Measurements from ENCODE around the gene BMAL1.
"Not testable (repeated sequence)": the region's sequence is repeated elsewhere in the genome, so short reads cannot be mapped to it uniquely, and the experiment has no call there.

Gene BMAL1

DNA sequence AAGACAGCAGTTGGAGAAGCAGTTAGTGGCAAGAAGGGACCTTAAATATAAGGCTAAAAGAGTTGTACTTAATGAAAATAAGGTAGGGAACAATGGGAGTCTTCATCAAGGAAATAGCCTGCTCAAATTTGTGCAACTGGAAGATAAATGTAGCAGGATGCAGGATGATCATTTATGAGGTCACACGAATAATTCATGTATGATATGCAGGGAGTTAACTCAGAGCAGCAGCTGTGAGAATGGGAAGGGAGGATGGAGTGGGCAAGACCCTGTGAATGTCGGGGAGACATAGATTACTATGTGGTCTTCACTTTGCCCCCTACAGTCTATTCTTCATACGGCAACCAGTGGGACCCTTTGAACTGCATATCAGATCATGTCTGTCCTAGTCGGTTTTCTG lies 25.2 kb upstream of the BMAL1 start:
- no peaks in the 10 kb centered on the region for H3K36me3 Mint-ChIP-seq (ENCODE audit: low read depth)
- H3K27me3 Mint-ChIP-seq, result peaks cover 3% of the 10 kb centered on the region
- no peak overlapping the region for H3K4me3 Mint-ChIP-seq
- no peaks in the 10 kb centered on the region for H3K4me1 Mint-ChIP-seq (ENCODE audit: low read depth)
- H3K27ac Mint-ChIP-seq, result no peak overlapping the region
- no peaks in the 10 kb centered on the region for H3K9me3 Mint-ChIP-seq

DNA sequence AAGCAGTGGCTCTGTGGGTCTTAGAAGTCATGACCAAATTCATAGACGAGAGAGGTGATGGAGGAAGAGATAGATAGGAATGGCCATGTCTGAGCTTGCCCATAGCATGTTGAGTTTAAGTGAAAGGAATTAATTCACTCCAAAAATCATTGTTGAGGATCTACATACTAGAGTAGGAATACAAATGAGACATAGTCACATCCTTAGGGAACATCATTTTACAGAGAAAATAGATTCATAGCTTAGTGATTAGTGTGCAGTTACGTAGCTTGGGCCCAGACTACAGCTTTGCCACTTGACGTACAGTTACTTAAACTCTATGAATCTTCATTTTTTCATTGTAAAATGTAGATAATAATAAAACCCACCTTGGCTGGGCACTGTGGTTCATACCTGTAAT lies 21.4 kb upstream of the BMAL1 start:
- H3K4me1 Mint-ChIP-seq (ENCODE audit: low read depth), result peaks cover 4% of the 10 kb centered on the region
- H3K9me3 Mint-ChIP-seq, result no peaks in the 10 kb centered on the region
- H3K27ac Mint-ChIP-seq, result no peak overlapping the region
- no peak overlapping the region for H3K4me3 Mint-ChIP-seq
- H3K36me3 Mint-ChIP-seq (ENCODE audit: low read depth), result no peaks in the 10 kb centered on the region
- H3K27me3 Mint-ChIP-seq, result no peaks in the 10 kb centered on the region

GRCh38 chr11:13258061-13258460 lies 19.5 kb upstream of the BMAL1 start:
- not testable (repeated sequence) for H3K9me3 Mint-ChIP-seq; H3K27me3 Mint-ChIP-seq; H3K4me3 Mint-ChIP-seq; H3K36me3 Mint-ChIP-seq (ENCODE audit: low read depth); H3K4me1 Mint-ChIP-seq (ENCODE audit: low read depth); H3K27ac Mint-ChIP-seq

GRCh38 chr11:13258855-13259254 lies 18.7 kb upstream of the BMAL1 start:
- no peaks in the 10 kb centered on the region for H3K36me3 Mint-ChIP-seq (ENCODE audit: low read depth)
- peaks cover 4% of the 10 kb centered on the region for H3K4me1 Mint-ChIP-seq (ENCODE audit: low read depth)
- no peaks in the 10 kb centered on the region for H3K9me3 Mint-ChIP-seq
- H3K27me3 Mint-ChIP-seq, result peaks cover 3% of the 10 kb centered on the region
- H3K4me3 Mint-ChIP-seq, result no peak overlapping the region
- no peak overlapping the region for H3K27ac Mint-ChIP-seq

- H3K4me3 Mint-ChIP-seq, result no peak overlapping the region
- H3K9me3 Mint-ChIP-seq, result no peaks in the 10 kb centered on the region
- no peaks in the 10 kb centered on the region for H3K36me3 Mint-ChIP-seq (ENCODE audit: low read depth)
- peaks cover 4% of the 10 kb centered on the region for H3K4me1 Mint-ChIP-seq (ENCODE audit: low read depth)
- no peak overlapping the region for H3K27ac Mint-ChIP-seq
- H3K27me3 Mint-ChIP-seq, result peaks cover 3% of the 10 kb centered on the region
Measured at GRCh38 chr11:13259374-13259773, 18.2 kb upstream of the BMAL1 start.

DNA sequence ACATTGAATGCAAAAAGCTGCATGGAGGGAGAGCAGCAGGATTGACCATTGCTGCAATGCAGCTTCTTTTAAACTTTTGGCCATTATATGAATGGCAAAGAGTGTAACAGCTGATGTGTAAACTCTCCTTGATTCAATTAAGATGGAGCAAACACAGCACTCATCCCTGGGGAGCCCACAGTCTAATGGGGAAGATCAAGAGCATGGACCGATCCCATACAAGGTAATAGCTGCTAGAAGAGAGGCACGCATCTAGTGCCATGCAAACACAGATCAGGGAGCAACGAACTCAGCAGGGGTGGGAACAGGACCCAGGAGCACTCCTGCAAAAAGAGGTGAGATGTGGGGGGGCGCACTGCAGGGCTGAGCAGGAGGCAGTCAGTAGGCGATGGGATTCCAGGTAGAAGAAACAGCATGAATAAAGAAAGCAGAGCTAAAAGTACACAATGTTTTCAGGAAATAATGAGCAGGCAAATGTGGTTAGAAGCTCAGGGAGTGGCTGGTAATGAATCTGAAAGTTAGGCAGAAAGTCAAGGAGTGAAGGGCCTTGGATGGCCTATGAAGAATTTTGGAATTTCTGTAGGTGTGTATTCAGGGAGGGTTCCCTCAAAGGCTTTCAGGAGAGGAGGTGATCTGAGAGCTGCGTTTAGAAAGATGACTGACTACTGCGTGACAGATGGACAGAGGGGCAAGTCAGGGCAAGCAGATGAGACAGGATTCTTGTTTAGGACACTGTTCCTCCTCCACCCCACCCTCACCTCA lies 17.2 kb upstream of the BMAL1 start:
- H3K27me3 Mint-ChIP-seq, result peaks cover 12% of the 10 kb centered on the region
- H3K36me3 Mint-ChIP-seq (ENCODE audit: low read depth), result no peaks in the 10 kb centered on the region
- no peak overlapping the region for H3K4me3 Mint-ChIP-seq
- no peaks in the 10 kb centered on the region for H3K9me3 Mint-ChIP-seq
- no peak overlapping the region for H3K27ac Mint-ChIP-seq
- H3K4me1 Mint-ChIP-seq (ENCODE audit: low read depth), result peaks cover 4% of the 10 kb centered on the region

GRCh38 chr11:13260963-13261588 lies 16.5 kb upstream of the BMAL1 start:
- H3K4me3 Mint-ChIP-seq, result no peak overlapping the region
- H3K27me3 Mint-ChIP-seq, result peaks cover 13% of the 10 kb centered on the region
- H3K4me1 Mint-ChIP-seq (ENCODE audit: low read depth), result peaks cover 4% of the 10 kb centered on the region
- no peaks in the 10 kb centered on the region for H3K9me3 Mint-ChIP-seq
- no peak overlapping the region for H3K27ac Mint-ChIP-seq
- no peaks in the 10 kb centered on the region for H3K36me3 Mint-ChIP-seq (ENCODE audit: low read depth)

GRCh38 chr11:13261591-13262061 lies 16.0 kb upstream of the BMAL1 start:
- no peak overlapping the region for H3K4me3 Mint-ChIP-seq
- H3K36me3 Mint-ChIP-seq (ENCODE audit: low read depth), result no peaks in the 10 kb centered on the region
- H3K27ac Mint-ChIP-seq, result no peak overlapping the region
- H3K27me3 Mint-ChIP-seq, result peaks cover 13% of the 10 kb centered on the region
- H3K4me1 Mint-ChIP-seq (ENCODE audit: low read depth), result peaks cover 4% of the 10 kb centered on the region
- no peaks in the 10 kb centered on the region for H3K9me3 Mint-ChIP-seq

DNA sequence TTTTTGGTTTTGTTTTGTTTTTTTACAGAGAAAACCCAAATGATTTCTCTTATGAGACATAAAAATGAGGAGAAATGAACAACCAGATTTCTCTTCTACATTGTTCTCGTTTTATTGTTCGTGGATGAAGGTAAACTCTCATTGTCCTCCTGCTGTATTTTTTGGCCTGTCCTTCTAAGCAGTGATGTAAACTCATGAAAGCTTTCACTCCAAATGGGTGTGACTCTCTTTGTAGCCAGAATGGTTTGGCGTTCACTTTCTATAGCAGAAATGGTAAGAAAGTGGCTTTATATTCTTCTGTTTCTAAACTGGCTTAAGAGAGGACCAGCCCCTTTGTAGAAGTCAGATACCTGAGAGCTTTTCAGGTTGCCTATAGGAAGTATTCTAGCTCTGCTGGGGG lies 15.5 kb upstream of the BMAL1 start:
- peaks cover 4% of the 10 kb centered on the region for H3K4me1 Mint-ChIP-seq (ENCODE audit: low read depth)
- H3K36me3 Mint-ChIP-seq (ENCODE audit: low read depth), result no peaks in the 10 kb centered on the region
- H3K27ac Mint-ChIP-seq, result no peak overlapping the region
- peaks cover 13% of the 10 kb centered on the region for H3K27me3 Mint-ChIP-seq
- no peak overlapping the region for H3K4me3 Mint-ChIP-seq
- H3K9me3 Mint-ChIP-seq, result no peaks in the 10 kb centered on the region

GRCh38 chr11:13268791-13269190 lies 8.8 kb upstream of the BMAL1 start:
- Mint-ChIP-seq H3K27ac (no peak overlapping the region), H3K27me3 (peaks cover 35% of the 10 kb centered on the region), H3K4me3 (no peak overlapping the region)

DNA sequence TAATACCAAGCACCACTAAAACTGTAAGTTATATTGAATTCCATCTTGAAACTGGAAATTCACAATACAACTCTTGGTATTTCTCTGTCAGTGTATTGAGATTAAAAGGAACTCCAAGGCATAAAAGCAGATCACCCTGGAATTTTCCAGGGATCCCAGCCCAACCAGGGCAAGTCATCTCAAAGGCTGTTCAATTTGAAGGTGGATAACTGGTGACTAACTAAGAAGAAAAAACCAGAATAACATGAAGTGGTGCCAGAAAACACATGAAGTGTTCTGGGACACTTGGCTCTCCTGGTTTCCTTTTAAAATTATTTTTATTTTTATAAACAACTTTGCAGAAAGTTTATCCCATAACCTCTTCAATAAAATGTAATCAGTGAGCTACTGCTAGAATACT lies 7.8 kb upstream of the BMAL1 start:
- H3K36me3 Mint-ChIP-seq (ENCODE audit: low read depth), result no peaks in the 10 kb centered on the region
- no peaks in the 10 kb centered on the region for H3K4me1 Mint-ChIP-seq (ENCODE audit: low read depth)
- no peak overlapping the region for H3K27ac Mint-ChIP-seq
- peaks cover 40% of the 10 kb centered on the region for H3K27me3 Mint-ChIP-seq
- no peaks in the 10 kb centered on the region for H3K9me3 Mint-ChIP-seq
- no peak overlapping the region for H3K4me3 Mint-ChIP-seq

More at GRCh38 chr11:13268791-13269190, 8.8 kb upstream of the BMAL1 start:
- H3K36me3 Mint-ChIP-seq (ENCODE audit: low read depth), result no peaks in the 10 kb centered on the region
- no peaks in the 10 kb centered on the region for H3K9me3 Mint-ChIP-seq
- no peaks in the 10 kb centered on the region for H3K4me1 Mint-ChIP-seq (ENCODE audit: low read depth)

DNA sequence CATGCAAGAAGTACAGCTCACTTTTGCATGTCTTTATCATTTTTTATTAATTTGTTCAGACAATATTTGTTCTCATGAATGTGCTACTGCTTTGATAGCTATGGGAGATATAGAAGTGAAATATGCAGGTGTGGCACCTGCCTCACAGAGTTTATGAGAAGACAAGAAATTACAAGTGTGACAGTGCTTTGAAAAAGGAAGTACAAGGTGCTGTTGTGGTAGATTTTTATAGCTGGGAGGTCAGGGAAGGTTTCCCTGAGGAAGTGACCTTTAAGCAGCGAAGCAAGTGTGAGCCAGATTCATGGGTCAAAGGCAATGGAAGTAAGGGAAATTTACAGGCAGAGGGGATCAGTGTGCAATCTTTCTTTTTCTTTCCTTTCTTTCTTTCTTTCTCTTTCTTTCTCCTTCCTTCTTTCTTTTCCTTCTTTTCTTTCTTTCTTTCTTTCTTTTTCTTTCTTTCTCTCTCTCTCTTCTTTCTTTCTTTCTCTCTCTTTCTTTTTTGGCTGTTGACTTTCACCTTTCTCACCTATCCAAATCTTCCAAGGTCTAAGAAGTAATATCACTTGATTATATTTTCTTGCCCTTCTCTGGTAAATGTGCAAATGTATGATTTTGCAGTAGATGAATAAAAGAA lies 6.4 kb upstream of the BMAL1 start:
- H3K4me3 Mint-ChIP-seq, result no peak overlapping the region

GRCh38 chr11:13276454-13276831 lies 1.1 kb upstream of the BMAL1 start:
- Mint-ChIP-seq H3K27ac (peak overlapping the region; percentile 85), H3K36me3 (ENCODE audit: low read depth) (no peaks in the 10 kb centered on the region), H3K4me3 (peak overlapping the region; percentile 92), H3K27me3 (peaks cover 28% of the 10 kb centered on the region), H3K9me3 (no peaks in the 10 kb centered on the region), H3K4me1 (ENCODE audit: low read depth) (peaks cover 44% of the 10 kb centered on the region)

More for the DNA sequence above, 6.4 kb upstream of the BMAL1 start:
- H3K27ac Mint-ChIP-seq, result no peak overlapping the region
- H3K36me3 Mint-ChIP-seq (ENCODE audit: low read depth), result no peaks in the 10 kb centered on the region
- peaks cover 45% of the 10 kb centered on the region for H3K27me3 Mint-ChIP-seq
- H3K9me3 Mint-ChIP-seq, result no peaks in the 10 kb centered on the region
- H3K4me1 Mint-ChIP-seq (ENCODE audit: low read depth), result peaks cover 11% of the 10 kb centered on the region

DNA sequence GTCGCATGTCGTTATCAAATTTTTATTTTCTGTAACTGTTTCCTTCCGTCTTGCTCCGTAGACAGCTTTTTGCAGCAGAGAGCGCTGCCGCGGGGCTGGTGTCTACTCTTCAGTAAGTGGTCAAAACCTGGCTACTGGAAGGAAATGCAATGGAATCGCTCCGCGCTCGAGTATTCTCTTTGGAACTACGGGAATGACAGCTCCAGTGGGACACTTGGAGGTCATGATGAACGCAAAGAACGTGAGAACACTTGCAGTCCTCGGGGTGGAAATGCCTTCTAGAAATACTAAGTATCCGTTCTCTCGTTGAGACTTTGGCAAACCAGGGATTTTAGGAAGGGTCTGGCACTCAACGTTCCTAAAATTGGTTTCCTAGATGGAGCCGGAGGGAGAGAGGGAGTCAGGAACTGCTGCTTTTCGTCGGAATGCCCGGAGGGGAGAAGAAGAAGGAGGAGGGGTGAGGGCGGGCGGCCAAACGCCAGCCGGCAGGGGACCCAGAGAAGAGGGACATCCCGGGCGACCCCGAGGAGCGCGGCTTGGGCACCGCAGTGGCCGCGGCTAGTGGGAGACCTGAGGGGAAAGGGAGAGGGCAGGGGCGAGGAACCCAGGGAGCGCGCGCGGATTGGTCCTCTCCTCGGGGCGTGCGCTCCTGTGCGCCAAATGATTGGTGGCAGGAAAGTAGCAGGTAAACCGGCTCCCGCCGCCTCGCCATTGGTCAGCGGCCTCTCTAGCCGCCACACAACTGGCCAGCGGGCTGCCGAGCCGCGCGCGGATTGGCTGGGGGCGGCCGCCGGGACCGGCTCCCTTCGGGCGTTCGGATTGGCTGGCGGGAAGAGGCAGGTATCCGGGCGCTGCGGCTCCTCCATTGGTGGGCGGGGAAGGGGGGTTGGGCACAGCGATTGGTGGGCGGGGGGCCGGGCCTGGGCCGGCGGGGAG lies 490 bp upstream of the BMAL1 start:
- H3K27me3 Mint-ChIP-seq, result peaks cover 25% of the 10 kb centered on the region
- H3K27ac Mint-ChIP-seq, result peak overlapping the region; percentile 85
- H3K9me3 Mint-ChIP-seq, result no peaks in the 10 kb centered on the region
- H3K4me3 Mint-ChIP-seq, result peak overlapping the region; percentile 92
- no peaks in the 10 kb centered on the region for H3K36me3 Mint-ChIP-seq (ENCODE audit: low read depth)
- H3K4me1 Mint-ChIP-seq (ENCODE audit: low read depth), result peaks cover 50% of the 10 kb centered on the region
